HG03045 (cell line): ENCODE data around the gene DISP3.
"Not testable (repeated sequence)": the region's sequence is repeated elsewhere in the genome, so short reads cannot be mapped to it uniquely, and the experiment has no call there.

Experiments used
- ATAC-seq: cut with Tn5 transposase; IDR thresholded peaks from one replicate; pipeline ENCODE4 v1.9.1; 2021; ENCODE audit warnings: mild to moderate bottlenecking, moderate library complexity; ENCODE audit not compliant: unreplicated experiment

DISP3 gene

DNA sequence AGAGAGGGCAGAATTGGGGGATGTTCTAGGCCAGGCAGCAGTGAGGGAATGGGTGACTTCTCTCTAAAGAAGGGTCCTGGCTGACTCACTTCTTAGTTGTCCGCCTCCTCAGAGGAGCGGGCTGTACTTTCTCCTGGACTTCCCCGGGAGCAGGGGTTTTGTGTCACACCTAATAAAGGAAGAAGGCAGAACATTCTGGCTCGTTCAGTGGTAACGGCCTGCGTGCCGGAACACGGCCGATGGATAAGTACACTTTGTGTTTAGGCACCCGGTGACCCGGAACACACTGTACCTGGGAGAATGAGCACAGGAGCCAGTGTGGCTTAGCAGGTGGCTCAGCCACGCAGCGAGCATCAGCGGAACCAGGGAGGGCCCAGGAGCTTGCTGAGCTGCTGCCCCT lies 90.6 kb downstream of the DISP3 start:
- no peak for ATAC-seq

DNA sequence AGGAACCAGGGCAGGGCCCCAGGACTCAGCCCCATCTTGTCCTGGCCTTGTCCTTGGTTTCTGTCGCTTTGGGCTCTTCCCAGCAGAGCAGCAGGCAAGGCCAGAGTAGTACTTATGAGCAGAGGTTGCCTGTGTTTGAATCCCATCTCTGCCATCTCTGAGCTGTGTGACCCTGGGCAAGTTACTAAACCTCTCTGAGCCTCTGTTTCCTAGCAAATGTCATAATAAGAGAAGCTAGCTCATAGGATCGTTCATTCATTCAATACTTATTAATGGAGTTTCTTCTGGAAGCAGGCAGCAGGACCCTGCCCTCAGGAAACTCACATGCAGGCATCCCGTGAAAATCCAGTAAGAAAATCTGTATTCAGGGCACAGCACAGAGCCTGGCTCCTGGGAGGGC lies 91.0 kb downstream of the DISP3 start:
- ATAC-seq: no peak

DNA sequence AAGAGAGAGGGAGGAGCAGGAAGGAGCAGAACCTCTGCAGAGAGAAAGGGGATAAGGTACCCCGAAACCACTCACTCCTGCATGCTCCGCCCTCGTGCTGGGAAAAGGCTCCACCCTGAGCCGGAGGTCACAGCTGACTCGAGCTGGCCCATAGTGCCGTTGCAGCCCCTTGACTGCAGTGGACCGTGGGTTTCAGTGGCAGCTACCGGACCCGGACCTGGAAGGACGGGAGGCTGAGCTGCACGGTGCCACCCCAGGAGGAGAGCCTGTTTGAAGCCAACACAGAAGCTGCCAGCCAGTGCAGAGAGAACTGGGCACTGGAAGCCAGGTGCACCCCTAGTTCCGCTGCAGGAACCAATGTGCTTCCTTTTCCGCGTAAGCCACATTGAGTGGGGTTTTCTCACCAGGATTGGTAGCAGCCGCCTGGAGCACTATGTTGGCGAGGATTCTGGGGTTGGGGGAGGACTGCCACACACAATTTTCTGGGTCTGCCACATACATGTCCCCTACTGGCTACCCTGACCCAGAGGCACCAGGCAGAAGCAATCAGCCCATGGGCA lies 91.9 kb downstream of the DISP3 start:
- ATAC-seq: no peak

DNA sequence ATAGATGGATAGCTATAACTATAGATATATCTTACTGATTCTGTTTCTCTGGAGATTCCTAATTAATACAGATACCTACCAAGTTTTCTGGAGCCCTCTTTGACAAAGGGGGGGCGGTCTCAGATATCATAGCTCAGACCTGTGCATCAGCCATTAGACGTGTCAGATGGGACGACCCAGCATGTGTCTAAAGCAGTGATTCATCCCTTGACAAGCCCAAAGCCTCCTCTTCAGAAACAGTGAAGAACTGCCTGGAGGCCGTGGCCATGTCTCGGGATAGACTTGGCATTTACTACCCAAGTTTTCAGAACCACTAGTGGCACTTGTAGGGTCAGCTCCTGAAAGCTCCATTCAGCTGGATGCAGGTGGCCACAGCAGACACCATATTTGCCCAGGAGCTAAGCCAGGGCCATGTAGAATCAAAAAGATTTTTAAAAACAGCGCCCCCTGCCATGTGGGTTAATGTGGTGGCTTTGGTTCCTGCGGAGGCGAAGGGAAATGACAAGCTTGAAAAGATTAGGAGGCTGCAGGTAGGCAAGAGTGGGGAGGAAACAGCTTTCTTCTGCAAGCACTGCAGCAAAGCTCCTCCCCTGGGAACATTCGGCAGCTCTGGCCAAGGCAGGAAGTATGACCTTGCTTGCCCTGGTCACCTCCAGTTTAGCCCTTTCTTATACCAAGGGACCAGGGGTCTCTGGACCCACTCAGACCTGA lies 93.1 kb downstream of the DISP3 start:
- ATAC-seq: no peak

DNA sequence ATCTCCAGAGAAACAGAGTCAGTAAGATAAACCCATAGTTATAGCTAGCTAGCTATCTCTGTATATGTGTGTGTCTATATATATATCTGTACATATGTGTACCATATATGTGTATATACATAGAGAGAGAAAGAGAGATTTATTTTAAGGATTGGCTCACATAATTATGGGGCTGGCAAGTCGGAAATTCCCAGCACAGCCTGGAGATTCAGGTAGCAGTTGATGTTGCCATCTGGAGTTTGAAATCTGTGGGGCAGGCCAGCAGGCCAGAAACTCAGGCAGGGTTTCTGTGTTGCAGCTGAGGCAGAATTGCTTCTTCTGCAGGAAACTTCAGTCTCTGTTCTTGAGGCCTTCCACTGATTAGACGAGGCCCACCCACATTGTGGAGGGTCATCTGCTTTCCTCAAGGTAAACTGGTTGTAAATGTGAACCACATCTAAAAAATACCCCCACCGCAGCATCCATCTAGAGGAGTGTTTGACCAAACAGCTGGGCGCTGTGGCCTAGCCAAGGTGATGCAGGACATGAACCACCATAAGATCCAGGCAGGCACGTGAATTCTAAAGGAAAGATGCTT lies 94.2 kb downstream of the DISP3 start:
- no peak for ATAC-seq

DNA sequence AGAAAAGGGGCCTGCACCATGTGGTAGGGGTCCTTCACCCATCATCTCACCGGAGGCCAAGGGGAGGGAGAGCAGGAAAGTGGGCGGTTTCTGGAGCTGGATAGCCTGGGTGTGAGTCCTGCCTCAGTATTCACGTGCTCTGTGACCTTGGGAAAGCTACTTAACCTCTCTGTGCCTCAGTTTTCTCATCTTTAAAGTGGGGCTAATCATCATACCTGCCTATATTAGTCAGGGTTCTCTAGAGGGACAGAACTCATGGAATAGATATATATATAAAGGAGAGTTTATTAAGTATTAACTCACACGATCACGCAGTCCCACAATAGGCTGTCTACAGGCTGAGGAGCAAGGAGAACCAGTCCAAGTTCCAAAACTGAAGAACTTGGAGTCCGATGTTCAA lies 96.6 kb downstream of the DISP3 start:
- no peak for ATAC-seq

DNA sequence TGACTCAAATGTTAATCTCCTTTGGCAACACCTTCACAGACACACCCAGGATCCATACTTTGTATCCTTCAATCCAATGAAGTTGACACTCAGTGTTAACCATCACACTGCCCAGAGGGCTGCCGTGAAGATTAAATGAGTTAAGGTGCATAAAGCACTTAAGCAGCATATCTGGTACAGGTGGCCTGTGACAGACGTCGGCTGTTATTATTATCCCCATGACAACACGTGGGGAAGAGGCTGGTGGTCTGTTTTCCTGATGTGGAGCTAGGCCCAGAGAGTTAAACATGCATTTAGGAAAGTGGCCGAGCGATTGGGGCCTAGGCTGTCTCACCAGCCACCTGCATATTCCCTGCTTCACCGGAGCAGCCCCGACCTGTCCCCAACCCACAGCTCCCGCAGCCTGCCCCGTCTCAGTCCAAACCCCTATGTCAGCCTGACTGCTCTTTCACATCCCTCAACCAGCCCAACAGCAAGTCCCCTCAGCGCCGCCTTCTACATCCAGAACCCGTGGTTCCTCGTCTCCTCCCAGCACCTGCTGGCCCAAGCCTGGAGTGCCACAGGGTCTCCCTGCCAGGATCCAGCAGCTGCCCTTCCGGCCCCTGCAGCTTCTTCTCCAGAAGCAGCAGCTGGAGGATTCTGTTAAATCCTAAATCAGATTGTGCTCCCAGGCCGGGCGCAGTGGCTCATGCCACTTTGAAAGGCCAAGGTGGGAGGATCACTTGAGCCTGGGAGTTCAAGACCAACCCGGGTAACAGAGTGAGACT lies 97.3 kb downstream of the DISP3 start:
- no peak for ATAC-seq

DNA sequence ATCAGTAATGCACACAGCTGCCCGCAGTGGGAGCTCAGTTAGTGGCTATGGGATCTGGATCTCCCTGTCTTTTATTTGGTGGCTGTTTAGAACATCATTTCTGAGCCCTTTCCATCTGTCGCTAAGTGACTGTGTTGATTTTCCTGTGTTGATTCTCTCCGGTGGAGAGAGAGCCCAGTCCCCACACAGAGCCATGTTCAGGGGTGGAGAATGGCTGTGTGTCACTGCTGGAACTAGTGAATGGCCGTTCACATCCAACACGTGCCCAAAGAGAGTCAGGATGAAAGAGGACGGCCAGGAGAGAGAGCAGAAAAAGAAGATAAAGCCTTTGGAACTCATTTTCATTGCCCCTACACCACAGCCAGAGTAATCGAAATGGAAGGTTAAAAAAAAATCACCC lies 99.0 kb downstream of the DISP3 start:
- ATAC-seq: no peak

DNA sequence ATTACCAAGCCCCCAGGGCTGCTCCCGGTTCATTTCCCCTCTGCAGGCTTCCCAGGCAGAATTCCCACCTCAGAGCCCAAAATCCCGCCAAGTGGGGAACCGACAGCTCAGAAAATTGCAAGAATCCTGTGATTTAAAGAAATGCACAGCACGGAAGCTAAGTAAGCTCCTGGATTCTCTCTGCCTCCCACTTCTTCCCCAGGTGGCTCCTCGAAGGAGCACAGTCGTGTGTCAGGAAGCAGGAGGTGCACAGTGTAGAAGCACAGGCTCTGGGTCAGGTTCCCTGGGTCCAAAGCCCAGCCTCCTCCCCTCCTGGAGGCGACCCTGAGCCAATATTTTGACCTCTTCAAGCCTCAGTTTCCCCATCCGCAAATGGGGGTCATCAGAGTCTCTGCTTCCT lies 100.6 kb downstream of the DISP3 start:
- no peak for ATAC-seq

DNA sequence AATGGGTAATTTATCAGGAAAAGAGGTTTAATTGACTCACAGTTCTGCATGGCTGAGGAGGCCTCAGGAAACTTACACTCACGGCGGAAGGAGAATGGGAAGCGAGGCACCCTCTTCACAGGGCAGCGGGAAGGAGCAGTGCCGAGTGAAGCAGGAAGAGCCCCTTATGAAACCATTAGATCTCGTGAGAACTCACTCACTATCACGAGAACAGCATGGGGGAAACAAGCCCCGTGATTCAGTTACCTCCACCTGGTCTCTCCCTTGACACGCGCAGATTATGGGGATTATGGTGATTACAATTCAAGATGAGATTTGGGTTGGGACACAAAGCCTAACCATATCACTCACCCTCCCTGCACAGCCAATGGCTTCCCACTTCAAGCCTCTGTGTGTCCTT lies 101.1 kb downstream of the DISP3 start:
- not testable (repeated sequence) for ATAC-seq

DNA sequence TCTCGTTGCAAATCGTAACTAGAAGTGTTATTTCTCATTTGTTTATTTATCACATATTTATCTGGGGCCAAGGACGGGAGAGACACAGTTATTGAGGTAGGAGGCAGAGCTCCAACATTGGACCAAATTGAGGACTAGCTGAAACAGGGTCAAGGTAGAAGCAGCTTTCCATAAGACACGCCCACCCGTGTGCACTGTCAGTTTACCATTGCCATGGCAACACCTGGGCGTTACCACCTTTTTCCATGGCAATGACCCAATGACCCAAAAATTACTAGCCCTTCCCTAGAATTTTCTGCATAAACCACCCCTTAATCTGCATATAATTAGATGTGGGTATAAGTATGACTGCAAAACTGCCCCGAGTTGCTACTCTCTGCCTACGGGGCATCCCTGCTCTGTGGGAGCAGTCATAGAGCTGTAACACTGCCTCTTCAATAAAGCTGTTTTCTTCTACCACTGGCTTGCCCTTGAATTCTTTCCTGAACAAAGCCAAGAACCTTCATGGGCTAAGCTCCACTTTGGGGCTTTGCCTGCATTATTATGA lies 102.6 kb downstream of the DISP3 start:
- ATAC-seq: no peak

DNA sequence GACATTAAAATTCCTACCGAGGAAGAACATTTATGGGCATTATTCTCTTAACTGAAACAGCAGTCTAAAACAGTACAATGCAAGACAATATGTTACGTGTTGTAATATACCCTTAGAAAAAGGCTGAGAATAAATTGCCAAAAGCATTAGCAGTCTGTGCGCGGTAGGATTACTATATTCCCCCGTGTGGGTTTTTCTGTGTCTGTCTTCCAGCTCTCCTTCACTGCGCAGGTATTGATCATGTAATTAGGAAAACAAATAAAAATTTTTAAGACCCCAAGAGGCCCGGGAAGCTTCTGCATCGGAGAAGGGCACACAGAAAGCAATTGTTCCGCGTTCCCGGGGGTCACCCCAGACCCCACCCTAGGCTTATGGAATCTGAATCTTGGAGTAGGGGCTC lies 106.4 kb downstream of the DISP3 start:
- ATAC-seq: no peak
